GM18505 (cell line): ENCODE results near the gene FBN3.
"Not testable (repeated sequence)": the region's sequence is repeated elsewhere in the genome, so short reads cannot be mapped to it uniquely, and the experiment has no call there.

ENCODE experiments used
- ATAC-seq: cut with Tn5 transposase; IDR thresholded peaks from one replicate; pipeline ENCODE4 v1.9.1; 2021; ENCODE audit not compliant: unreplicated experiment
- POLR2A ChIP-seq: IDR thresholded peaks from 4 replicates; pipeline ENCODE4 v1.6.1; 2011; ENCODE audit warnings: borderline replicate concordance; ENCODE audit not compliant: insufficient read depth, insufficient read length; ENCODE audit errors: extremely low read depth

Gene FBN3

GRCh38 chr19:8052464-8052859 is 96.9 kb downstream of the FBN3 start, which contains the start of gene CCL25:
TSS of gene CCL25 (plus strand) at chr19:8052760. CDS start at chr19:8053050, 290 bp downstream.
- no peak for TF ChIP-seq POLR2A

DNA sequence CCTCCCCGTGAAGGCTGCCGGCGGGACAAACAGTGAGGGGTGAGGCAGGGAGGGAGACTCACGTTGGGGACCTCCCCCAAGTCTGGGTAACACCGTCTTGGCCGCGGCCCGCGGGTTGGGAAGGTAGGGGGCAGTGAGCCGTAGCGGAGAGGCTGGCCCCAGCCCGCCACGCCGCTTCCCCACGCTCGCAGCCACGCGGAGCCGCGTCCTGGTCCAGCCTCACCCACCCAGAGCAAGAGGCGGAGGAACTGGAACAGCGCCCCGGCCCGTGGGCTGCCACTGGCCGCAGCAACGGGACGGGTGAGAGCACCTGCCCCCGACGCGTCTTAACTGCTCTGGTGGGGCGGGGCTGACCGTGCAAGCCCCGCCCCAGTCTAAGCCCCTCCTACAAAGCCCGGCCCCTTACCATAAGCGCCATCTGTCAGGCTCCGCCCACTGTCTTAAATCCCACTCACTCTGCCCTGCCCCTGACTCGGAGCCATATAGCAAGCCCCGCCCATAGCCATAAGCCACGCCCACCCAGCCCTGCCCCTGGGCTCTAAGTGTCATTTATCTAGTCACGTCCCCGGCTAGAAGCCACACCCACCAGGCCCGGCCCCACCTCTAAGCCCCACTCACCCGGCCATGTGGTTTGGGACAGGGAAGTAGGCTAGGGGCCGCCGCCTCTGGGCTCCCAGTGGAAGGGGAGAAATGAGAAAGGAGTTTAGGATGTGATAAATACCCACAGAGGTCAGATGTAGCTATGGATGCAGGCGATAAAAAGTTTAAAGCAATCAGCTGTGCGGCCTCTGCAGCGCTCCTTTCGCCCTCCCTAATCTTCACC is 98.9 kb downstream of the FBN3 start:
- ATAC-seq = peak; percentile 66
- TF ChIP-seq POLR2A = peak; percentile 58

More at GRCh38 chr19:8052464-8052859, 96.9 kb downstream of the FBN3 start, which contains the start of gene CCL25:
- no peak for ATAC-seq

GRCh38 chr19:8046569-8047165 is 102.7 kb downstream of the FBN3 start:
- no peak for TF ChIP-seq POLR2A
- ATAC-seq = no peak

GRCh38 chr19:8045872-8046568 is 103.4 kb downstream of the FBN3 start:
- no peak for ATAC-seq
- TF ChIP-seq POLR2A = no peak

DNA sequence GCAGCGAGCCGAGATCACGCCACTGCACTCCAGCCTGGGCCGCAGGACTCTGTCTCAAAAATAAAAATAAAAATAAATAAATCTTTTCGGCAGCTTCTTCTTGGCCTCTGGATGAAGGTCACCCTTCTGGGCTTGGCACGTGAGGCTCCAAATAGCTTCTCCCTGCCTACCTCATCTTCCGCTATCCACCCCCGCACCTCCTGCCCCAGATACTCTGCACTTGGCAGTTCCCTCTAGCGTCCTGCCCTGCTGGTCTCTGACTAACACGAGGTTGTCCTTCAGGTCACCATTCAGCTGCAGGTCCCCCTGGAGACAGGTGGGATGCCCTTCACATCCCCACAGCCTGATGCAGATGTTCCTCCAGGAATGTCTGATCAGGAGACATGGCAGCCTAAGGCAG is 105.4 kb downstream of the FBN3 start:
- no peak for ATAC-seq
- TF ChIP-seq POLR2A = no peak

DNA sequence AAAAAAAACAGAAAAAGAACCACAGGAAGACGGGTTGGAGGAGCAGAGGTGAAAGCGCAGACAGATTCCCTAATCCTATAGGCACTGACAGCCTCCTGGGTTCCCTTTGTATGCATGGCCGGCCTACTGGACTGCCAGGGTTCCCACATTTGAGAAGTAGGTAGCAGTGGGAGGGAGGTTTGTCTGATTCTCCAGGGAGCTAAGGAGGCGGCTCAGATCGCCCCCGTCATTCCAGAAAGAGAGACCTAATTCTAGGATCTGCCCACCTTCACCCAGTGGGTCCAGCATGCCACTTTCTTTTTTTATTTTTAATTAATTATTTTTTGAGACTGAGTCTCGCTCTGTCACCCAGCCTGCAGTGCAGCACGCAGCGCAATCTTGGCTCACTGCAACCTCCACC is 106.5 kb downstream of the FBN3 start:
- no peak for TF ChIP-seq POLR2A
- ATAC-seq = no peak

DNA sequence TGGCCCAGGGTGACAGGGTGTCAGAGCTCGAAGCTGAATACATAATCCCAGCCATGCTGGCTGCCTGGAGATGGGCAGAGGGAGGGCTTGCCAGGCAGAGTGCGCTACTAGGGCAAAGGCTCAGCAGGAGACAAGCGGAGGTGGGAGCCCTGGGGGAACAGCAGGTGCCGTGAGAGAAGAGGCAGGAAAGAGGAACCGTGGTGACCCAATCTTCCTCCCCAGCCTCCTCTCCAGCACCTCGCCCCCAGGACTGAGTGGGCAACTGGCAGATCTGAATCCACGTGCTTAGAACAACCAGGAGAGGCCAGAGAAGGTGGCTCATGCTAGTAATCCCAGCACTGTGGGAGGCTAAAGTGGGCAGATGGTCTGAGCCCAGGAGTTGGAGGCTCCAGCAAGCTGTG is 107.9 kb downstream of the FBN3 start:
- no peak for TF ChIP-seq POLR2A
- ATAC-seq = no peak

GRCh38 chr19:8039231-8039630 is 110.2 kb downstream of the FBN3 start:
- no peak for TF ChIP-seq POLR2A
- ATAC-seq = no peak

- TF ChIP-seq POLR2A = no peak
Measured at GRCh38 chr19:8038815-8039214, 110.6 kb downstream of the FBN3 start.

GRCh38 chr19:8036434-8037099 is 112.8 kb downstream of the FBN3 start:
- no peak for ATAC-seq
- no peak for TF ChIP-seq POLR2A

More at GRCh38 chr19:8038815-8039214, 110.6 kb downstream of the FBN3 start:
- no peak for ATAC-seq

- ATAC-seq = no peak
- no peak for TF ChIP-seq POLR2A
Measured at GRCh38 chr19:8034178-8034525, 115.2 kb downstream of the FBN3 start.

GRCh38 chr19:8033287-8034177 is 115.9 kb downstream of the FBN3 start:
- ATAC-seq = not testable (repeated sequence)
